HepG2 (cell line): ENCODE results near the gene MED19. TPM values are rescaled to one million over a fixed set of nuclear protein-coding genes. Genes with fewer than 3 reads are reported as not detected.

ENCODE experiments used
- BRF2 ChIP-seq: sonication (generic); formaldehyde crosslinking; IDR thresholded peaks from 2 replicates; pipeline ENCODE4 v1.8.1; 2022; ENCODE audit warnings: mild to moderate bottlenecking, missing genetic modification reagents
- EEA1 ChIP-seq: sonication (generic); formaldehyde crosslinking; IDR thresholded peaks from 2 replicates; pipeline ENCODE4 v1.5.1; 2020; ENCODE audit warnings: mild to moderate bottlenecking, missing genetic modification reagents, borderline replicate concordance
- GATA4 ChIP-seq: sonication (generic); IDR thresholded peaks from 2 replicates; pipeline ENCODE4 v1.6.1; 2016; ENCODE audit warnings: antibody characterized with exemption, low read depth, borderline replicate concordance
- HNF1A ChIP-seq, 2 experiments: sonication (generic) in 1 of 2; formaldehyde crosslinking in 1 of 2; IDR thresholded peaks; 2 replicates each; pipeline versions ENCODE4 v1.4.0 to v1.6.1; 2016 to 2020; ENCODE audit warnings: borderline replicate concordance in 1 of 2, low read depth in 1 of 2, mild to moderate bottlenecking in 1 of 2, missing genetic modification reagents in 1 of 2
- KDM2A ChIP-seq: sonication (generic); formaldehyde crosslinking; IDR thresholded peaks from 2 replicates; pipeline ENCODE4 v1.4.0; 2020; ENCODE audit warnings: low read depth, missing genetic modification reagents, borderline replicate concordance
- PBX2 ChIP-seq: IDR thresholded peaks from 2 replicates; pipeline ENCODE4 v1.6.1; 2016; ENCODE audit warnings: control low read depth
- PCBP1 ChIP-seq: fragments of 200-400 bp; formaldehyde crosslinking; IDR thresholded peaks from 2 replicates; pipeline ENCODE4 v1.6.1; 2017; ENCODE audit warnings: mild to moderate bottlenecking, low read depth, low read length, borderline replicate concordance
- SAFB2 ChIP-seq: sonication (generic); formaldehyde crosslinking; IDR thresholded peaks from 2 replicates; pipeline ENCODE4 v1.5.1; 2020; ENCODE audit warnings: missing genetic modification reagents, low read depth, mild to moderate bottlenecking, borderline replicate concordance
- SAP130 ChIP-seq: IDR thresholded peaks from 2 replicates; pipeline ENCODE4 v1.6.1; 2016; ENCODE audit warnings: low read depth
- TCF12 ChIP-seq, 2 experiments: fragments of 450-650 bp in 1 of 2; sonication (generic) in 1 of 2; formaldehyde crosslinking in 1 of 2; IDR thresholded peaks; 2 replicates each; pipeline versions ENCODE4 v1.6.1 to v1.8.0; 2017 to 2022; ENCODE audit warnings: antibody characterized with exemption in 1 of 2, mild to moderate bottlenecking in 1 of 2, missing genetic modification reagents in 1 of 2, moderate library complexity in 1 of 2
- ZGPAT ChIP-seq: IDR thresholded peaks from 2 replicates; pipeline ENCODE4 v1.6.1; 2016; ENCODE audit warnings: mild to moderate bottlenecking
- ZNF207 ChIP-seq: fragments of 450-650 bp; IDR thresholded peaks from 2 replicates; pipeline ENCODE4 v1.6.1; 2016; ENCODE audit warnings: antibody characterized with exemption, borderline replicate concordance
- ZNF232 ChIP-seq: sonication (generic); formaldehyde crosslinking; IDR thresholded peaks from 2 replicates; pipeline ENCODE4 v1.4.0; 2020; ENCODE audit warnings: missing genetic modification reagents, borderline replicate concordance
- ZNF263 ChIP-seq: sonication (generic); formaldehyde crosslinking; IDR thresholded peaks from 2 replicates; pipeline ENCODE4 v1.4.0; 2020; ENCODE audit warnings: missing genetic modification reagents
- ZNF496 ChIP-seq: sonication (generic); formaldehyde crosslinking; IDR thresholded peaks from 2 replicates; pipeline ENCODE4 v1.8.1; 2023; ENCODE audit warnings: mild to moderate bottlenecking, moderate library complexity, missing genetic modification reagents; ENCODE audit not compliant: insufficient replicate concordance
- ZNF563 ChIP-seq: sonication (generic); formaldehyde crosslinking; IDR thresholded peaks from 2 replicates; pipeline ENCODE4 v1.8.0; 2022; ENCODE audit warnings: mild to moderate bottlenecking, moderate library complexity, missing genetic modification reagents
- ZNF569 ChIP-seq: sonication (generic); formaldehyde crosslinking; IDR thresholded peaks from 2 replicates; pipeline ENCODE4 v1.5.0; 2020; ENCODE audit warnings: mild to moderate bottlenecking, missing genetic modification reagents, moderate library complexity, borderline replicate concordance
- ZNF597 ChIP-seq: sonication (generic); formaldehyde crosslinking; IDR thresholded peaks from 2 replicates; pipeline ENCODE4 v1.5.0; 2020; ENCODE audit warnings: missing genetic modification reagents
- ZNF879 ChIP-seq: sonication (generic); formaldehyde crosslinking; IDR thresholded peaks from 2 replicates; pipeline ENCODE4 v1.8.1; 2023; ENCODE audit warnings: missing genetic modification reagents
- ZSCAN20 ChIP-seq: sonication (generic); formaldehyde crosslinking; IDR thresholded peaks from 2 replicates; pipeline ENCODE4 v1.4.0; 2020; ENCODE audit warnings: missing genetic modification reagents, mild to moderate bottlenecking, borderline replicate concordance
- polyA plus RNA-seq, 8 experiments: library from polyadenylated mRNA; depleted of rRNA in 3 of 8; stranded (reverse) in 7 of 8; unstranded in 1 of 8; fragments of >200 nt; fragmentation: Illumina TruSeq in 4 of 8; extraction: Trizol in 4 of 8; gene quantifications; 2 replicates each; pipeline versions ENCODE4 v1.2.1 to v1.2.3, GENCODE V29; 2011 to 2016; ENCODE audit warnings: low read depth in 4 of 8, missing spikeins in 1 of 8, mixed read lengths in 1 of 8; ENCODE audit not compliant: insufficient read depth in 1 of 8
- total RNA-seq, 5 experiments: library from RNA; depleted of rRNA; stranded (reverse); fragments of >200 nt; fragmentation: Illumina TruSeq; extraction: Trizol; gene quantifications; 2 replicates each; pipeline ENCODE4 v1.2.3, GENCODE V29; 2016; ENCODE audit warnings: low read depth in 1 of 5

The MED19 gene
- total and polyA plus RNA-seq, 2 of the 13 experiments (the other 11 are each of a cell fraction or from before 2014, with no cell fraction given) = 12.9 to 13.8 TPM

GRCh38 chr11:57667117-57667735 lies 44.8 kb downstream of the MED19 start (continued):
- TF ChIP-seq EEA1 = no peak
- 0 out of 2 replicates have a peak, but pooled peaks have one; percentile 45 for TF ChIP-seq ZSCAN20 (CRISPR knock-in tag)
- TF ChIP-seq ZNF263 (CRISPR knock-in tag) = no peak; the same call in 1 of the 2 replicates
- no peak for TF ChIP-seq BRF2
- TF ChIP-seq ZNF232 = no peak; the same call in 1 of the 2 replicates
- TF ChIP-seq ZNF879 = no peak
- peak; percentile 53; the same call in 1 of the 2 replicates for TF ChIP-seq ZGPAT
- no peak for TF ChIP-seq HNF1A (IDR thresholded peaks at IDR 0.05; ENCODE audit: low read depth)
- no peak for TF ChIP-seq HNF1A (CRISPR knock-in tag; IDR thresholded peaks at IDR 0.05; ENCODE audit: borderline replicate concordance)
- no peak for TF ChIP-seq TCF12 (IDR thresholded peaks at IDR 0.05)
- no peak for TF ChIP-seq TCF12 (CRISPR knock-in tag; IDR thresholded peaks at IDR 0.05)
- no peak for TF ChIP-seq ZNF597 (CRISPR knock-in tag)
- TF ChIP-seq ZNF496 = no peak
- TF ChIP-seq ZNF569 = no peak
- no peak for TF ChIP-seq ZNF207
- peak; percentile 25; the same call in 1 of the 2 replicates for TF ChIP-seq KDM2A (CRISPR knock-in tag)
- TF ChIP-seq PCBP1 = no peak
- no peak for TF ChIP-seq GATA4
- peak; percentile 86 for TF ChIP-seq PBX2 (CRISPR knock-in tag)
- TF ChIP-seq SAFB2 (CRISPR knock-in tag) = no peak
- TF ChIP-seq ZNF563 (CRISPR knock-in tag) = no peak
- peak; percentile 23 for TF ChIP-seq SAP130 (CRISPR knock-in tag)
